Loucy (cell line): ENCODE measurements around the gene PANK4.

Source experiments
- H2AFZ ChIP-seq: fragments of 200-600 bp; sonication (generic); 2 replicates; pipeline ENCODE4 v1.6.0; 2016; ENCODE audit warnings: antibody characterized with exemption, mild to moderate bottlenecking, low read length, moderate library complexity
- H3F3A ChIP-seq: fragments of 200-600 bp; 2 replicates; pipeline ENCODE4 v1.6.0; 2016; ENCODE audit warnings: antibody characterized with exemption, low read depth, mild to moderate bottlenecking
- H3K27me3 ChIP-seq: fragments of 200-600 bp; sonication (generic); 2 replicates; pipeline ENCODE4 v1.6.1; 2014; ENCODE audit warnings: low read length, mild to moderate bottlenecking; ENCODE audit not compliant: insufficient read depth, poor library complexity, severe bottlenecking
- H3K36me3 ChIP-seq: fragments of 200-600 bp; sonication (generic); 2 replicates; pipeline ENCODE4 v1.6.1; 2016; ENCODE audit warnings: low read length; ENCODE audit not compliant: insufficient read depth
- H3K4me1 ChIP-seq: fragments of 200-600 bp; sonication (generic); 2 replicates; pipeline ENCODE4 v1.5.1; 2014; ENCODE audit warnings: low read length, mild to moderate bottlenecking; ENCODE audit not compliant: insufficient read depth, poor library complexity, severe bottlenecking
- H3K4me2 ChIP-seq: fragments of 200-600 bp; sonication (generic); 2 replicates; pipeline ENCODE4 v1.6.0; 2014; ENCODE audit warnings: antibody characterized with exemption, low read length, low read depth, mild to moderate bottlenecking; ENCODE audit not compliant: poor library complexity, severe bottlenecking
- H3K4me3 ChIP-seq: fragments of 200-600 bp; sonication (generic); 2 replicates; pipeline ENCODE4 v1.5.1; 2014; ENCODE audit warnings: low read length, mild to moderate bottlenecking, mixed read lengths; ENCODE audit not compliant: poor library complexity, severe bottlenecking
- H3K79me2 ChIP-seq: fragments of 200-600 bp; sonication (generic); 2 replicates; pipeline ENCODE4 v1.6.1; 2014; ENCODE audit warnings: low read length; ENCODE audit not compliant: insufficient read depth
- H3K9ac ChIP-seq: fragments of 200-600 bp; sonication (generic); 2 replicates; pipeline ENCODE4 v1.6.0; 2014; ENCODE audit warnings: mild to moderate bottlenecking, low read depth, low read length, moderate library complexity; ENCODE audit not compliant: poor library complexity, severe bottlenecking
- H3K9me2 ChIP-seq: fragments of 200-600 bp; sonication (generic); replicated peaks from 2 replicates; pipeline ENCODE4 v1.6.1; 2016; ENCODE audit warnings: low read depth, low read length, mixed read lengths
- H3K9me3 ChIP-seq: fragments of 200-600 bp; sonication (generic); 2 replicates; pipeline ENCODE4 v1.6.1; 2014; ENCODE audit warnings: mild to moderate bottlenecking, antibody characterized with exemption, low read length, low read depth; ENCODE audit not compliant: insufficient read depth
- H4K20me1 ChIP-seq: fragments of 200-600 bp; sonication (generic); 2 replicates; pipeline ENCODE4 v1.6.0; 2014; ENCODE audit warnings: antibody characterized with exemption, low read length, mild to moderate bottlenecking; ENCODE audit not compliant: insufficient read depth, poor library complexity, severe bottlenecking
- CTCF ChIP-seq: fragments of 200-600 bp; sonication (generic); conservative IDR thresholded peaks from 2 replicates; pipeline ENCODE4 v1.5.1; 2014; ENCODE audit warnings: mild to moderate bottlenecking, antibody characterized with exemption, low read length
- EZH2phosphoT487 ChIP-seq: fragments of 200-600 bp; IDR thresholded peaks from 2 replicates; pipeline ENCODE4 v1.6.1; 2018; ENCODE audit warnings: antibody characterized with exemption, mild to moderate bottlenecking, moderate library complexity, borderline replicate concordance

PANK4 gene

GRCh38 chr1:2468041-2468472 lies 58.3 kb downstream of the PANK4 start:
- H3K9me3 ChIP-seq = no peaks in the 10 kb centered on the region
- no peaks in the 10 kb centered on the region for H3K36me3 ChIP-seq
- H3K4me1 ChIP-seq = no peaks in the 10 kb centered on the region
- no peaks in the 10 kb centered on the region for H3K79me2 ChIP-seq
- TF ChIP-seq EZH2phosphoT487 (no peak), CTCF (no peak)
- no peaks in the 10 kb centered on the region for H3F3A ChIP-seq
- no peaks in the 10 kb centered on the region for H3K9me2 ChIP-seq
- H2AFZ ChIP-seq = no peak overlapping the region
- H3K9ac ChIP-seq = no peak overlapping the region
- H3K27me3 ChIP-seq = no peaks in the 10 kb centered on the region
- H4K20me1 ChIP-seq = no peaks in the 10 kb centered on the region
- no peak overlapping the region for H3K4me2 ChIP-seq
- H3K4me3 ChIP-seq = no peak overlapping the region

GRCh38 chr1:2466958-2467554 lies 59.3 kb downstream of the PANK4 start:
- no peak overlapping the region for H3K4me3 ChIP-seq
- H3K9ac ChIP-seq = no peak overlapping the region
- H4K20me1 ChIP-seq = no peaks in the 10 kb centered on the region
- no peaks in the 10 kb centered on the region for H3K4me1 ChIP-seq
- H3K36me3 ChIP-seq = no peaks in the 10 kb centered on the region
- H2AFZ ChIP-seq = no peak overlapping the region
- TF ChIP-seq EZH2phosphoT487 (no peak), CTCF (no peak)
- no peaks in the 10 kb centered on the region for H3K79me2 ChIP-seq
- no peaks in the 10 kb centered on the region for H3K27me3 ChIP-seq
- no peak overlapping the region for H3K4me2 ChIP-seq
- H3K9me3 ChIP-seq = no peaks in the 10 kb centered on the region
- H3F3A ChIP-seq = no peaks in the 10 kb centered on the region
- H3K9me2 ChIP-seq = no peaks in the 10 kb centered on the region

- no peaks in the 10 kb centered on the region for H3K9me2 ChIP-seq
- H3K9me3 ChIP-seq = no peaks in the 10 kb centered on the region
- no peaks in the 10 kb centered on the region for H4K20me1 ChIP-seq
- H3K79me2 ChIP-seq = no peaks in the 10 kb centered on the region
- H3K4me2 ChIP-seq = no peak overlapping the region
- H2AFZ ChIP-seq = no peak overlapping the region
- H3K27me3 ChIP-seq = no peaks in the 10 kb centered on the region
- H3K4me3 ChIP-seq = no peak overlapping the region
- H3K36me3 ChIP-seq = no peaks in the 10 kb centered on the region
- TF ChIP-seq EZH2phosphoT487 = no peak
- TF ChIP-seq CTCF = no peak
- no peaks in the 10 kb centered on the region for H3K4me1 ChIP-seq
- H3F3A ChIP-seq = no peaks in the 10 kb centered on the region
- no peak overlapping the region for H3K9ac ChIP-seq
These were observed 60.1 kb downstream of the PANK4 start for GRCh38 chr1:2466270-2466665.
